Transverse colon (tissue), 4 donors: ENCODE measurements around the gene STAG1. TPM values are rescaled to one million over a fixed set of nuclear protein-coding genes. Genes with fewer than 3 reads are reported as not detected.

Experiments
- DNase-seq: peaks from one replicate; pipeline ENCODE4 v3.0.0-alpha.2; 2019
- H3K27ac ChIP-seq, 4 donors: fragments of 200-600 bp; sonication (generic); 2 replicates each; pipeline ENCODE4 v1.5.1; 2016 to 2018; ENCODE audit warnings: inconsistent platforms in 4 of 4
- H3K27me3 ChIP-seq: fragments of 200-600 bp; sonication (generic); 2 replicates; pipeline ENCODE4 v1.5.1; 2017; ENCODE audit warnings: inconsistent platforms
- H3K36me3 ChIP-seq, 4 donors: fragments of 200-600 bp; sonication (generic); 2 replicates each; pipeline ENCODE4 v1.5.1; 2017 to 2019; ENCODE audit warnings: inconsistent platforms in 4 of 4
- H3K4me1 ChIP-seq, 4 donors: fragments of 200-600 bp; sonication (generic); 2 replicates each; pipeline ENCODE4 v1.5.1; 2017 to 2020; ENCODE audit warnings: inconsistent platforms in 4 of 4
- H3K4me3 ChIP-seq, 4 donors: fragments of 200-600 bp; sonication (generic); 1 replicate in 1 of 4; 2 replicates in 3 of 4; pipeline versions ENCODE4 v1.5.1 to v1.6.1; 2017 to 2019; ENCODE audit warnings: inconsistent platforms in 4 of 4
- H3K9me3 ChIP-seq, 2 donors: fragments of 200-600 bp; sonication (generic); 2 replicates each; pipeline ENCODE4 v1.5.1; 2017 to 2019; ENCODE audit warnings: inconsistent platforms in 2 of 2
- CTCF ChIP-seq, 5 experiments: fragments of 200-600 bp in 3 of 5; fragments of 450-650 bp in 2 of 5; sonication (generic) in 3 of 5; IDR thresholded peaks; 1 replicate in 2 of 5; 2 replicates in 3 of 5; pipeline ENCODE4 v1.5.1; 2016 to 2017; ENCODE audit warnings: antibody characterized with exemption in 5 of 5, inconsistent platforms in 3 of 5, mild to moderate bottlenecking in 2 of 5, moderate library complexity in 1 of 5
- EP300 ChIP-seq: sonication (generic); formaldehyde crosslinking; IDR thresholded peaks from one replicate; pipeline ENCODE4 v1.6.1; 2017; ENCODE audit warnings: antibody characterized with exemption, low read depth
- POLR2A ChIP-seq: fragments of 450-650 bp; IDR thresholded peaks from one replicate; pipeline ENCODE4 v1.6.1; 2016; ENCODE audit warnings: antibody characterized with exemption, mild to moderate bottlenecking, moderate library complexity
- POLR2AphosphoS5 ChIP-seq, 3 donors: sonication (generic); formaldehyde crosslinking; IDR thresholded peaks; one replicate each; pipeline ENCODE4 v1.6.1; 2016; ENCODE audit warnings: antibody characterized with exemption in 3 of 3
- WGBS, 2 donors: methylation state at CpG; one replicate each; pipeline ENCODE4 v1.1.5; 2018; ENCODE audit warnings: low coverage in 1 of 2; 5-methylcytosine and 5-hydroxymethylcytosine counted together
- in situ Hi-C, 4 donors: fragments of 200-750 bp; cut with MboI; loops; one replicate each; pipeline versions ENCODE4 v1.15.0 to v1.15.1; 2017; ENCODE audit warnings: low sequenced_read_pairs in 3 of 4, low pct_ligation_motif_present in 1 of 4, low pct_unique_long_range_greater_than_20kb in 1 of 4
- intact Hi-C: fragments of 100-400 bp; cut with DNase I; formaldehyde crosslinking; loops from one replicate; pipeline ENCODE4 v1.15.1; 2023; ENCODE audit warnings: low total_unique reads
- total RNA-seq, 4 donors: library from RNA; depleted of rRNA; stranded (reverse); fragments of >200 nt; gene quantifications; one replicate each; pipeline ENCODE4 v1.1.0, GENCODE V29; 2016

STAG1 gene
- total RNA-seq, 4 donors from 2014 or later = 14.5 to 57.2 (median 42.2) TPM

- no peaks in the 10 kb centered on the region for H3K9me3 ChIP-seq
- 92 to 93% methylated on average over 5 of the region's 5 CpGs for WGBS, 2 donors
- H3K36me3 ChIP-seq = peaks cover 0 to 5% (median 0%) of the 10 kb centered on the region in 4 donors
- intact Hi-C loops (no loop called here), in situ Hi-C loops (no loop called here)
- DNase-seq = no peak
- H3K27ac ChIP-seq = no peak overlapping the region
- no peak overlapping the region for H3K4me3 ChIP-seq
- H3K27me3 ChIP-seq = no peaks in the 10 kb centered on the region
- TF ChIP-seq POLR2AphosphoS5 (IDR thresholded peaks at IDR 0.05) (no peak), POLR2A (no peak), EP300 (no peak), CTCF (IDR thresholded peaks at IDR 0.05) (no peak)
- H3K4me1 ChIP-seq = no peaks in the 10 kb centered on the region
Observed at GRCh38 chr3:136311968-136312367, 440.2 kb downstream of the STAG1 start.

GRCh38 chr3:136311261-136311660 lies 440.9 kb downstream of the STAG1 start:
- no peak overlapping the region for H3K4me3 ChIP-seq
- TF ChIP-seq EP300 (no peak), CTCF (IDR thresholded peaks at IDR 0.05) (no peak), POLR2AphosphoS5 (IDR thresholded peaks at IDR 0.05) (no peak), POLR2A (no peak)
- peaks cover 0 to 5% (median 0%) of the 10 kb centered on the region in 4 donors for H3K36me3 ChIP-seq
- in situ Hi-C loops (no loop called here), intact Hi-C loops (no loop called here)
- H3K4me1 ChIP-seq = no peaks in the 10 kb centered on the region
- no peaks in the 10 kb centered on the region for H3K27me3 ChIP-seq
- 95% methylated on average over 2 of the region's 2 CpGs; no CpG with 5 or more reads in 1 of the 2 donors for WGBS, 2 donors
- DNase-seq = no peak
- no peaks in the 10 kb centered on the region for H3K9me3 ChIP-seq
- no peak overlapping the region for H3K27ac ChIP-seq

- no peaks in the 10 kb centered on the region for H3K9me3 ChIP-seq
- intact Hi-C loops (no loop called here), in situ Hi-C loops (no loop called here)
- H3K27ac ChIP-seq = no peak overlapping the region
- TF ChIP-seq CTCF (IDR thresholded peaks at IDR 0.05) (no peak), POLR2AphosphoS5 (IDR thresholded peaks at IDR 0.05) (no peak), EP300 (no peak), POLR2A (no peak)
- 82% methylated on average over 1 of the region's 1 CpG; no CpG with 5 or more reads in 1 of the 2 donors for WGBS, 2 donors
- DNase-seq = no peak
- H3K4me1 ChIP-seq = no peaks in the 10 kb centered on the region
- no peak overlapping the region for H3K4me3 ChIP-seq
- H3K36me3 ChIP-seq = peaks cover 0 to 5% (median 0%) of the 10 kb centered on the region in 4 donors
- H3K27me3 ChIP-seq = no peaks in the 10 kb centered on the region
Observed at GRCh38 chr3:136305879-136306278, 446.3 kb downstream of the STAG1 start.

- no peaks in the 10 kb centered on the region for H3K4me1 ChIP-seq
- H3K27ac ChIP-seq = no peak overlapping the region
- TF ChIP-seq POLR2AphosphoS5 (IDR thresholded peaks at IDR 0.05) (no peak), POLR2A (no peak), EP300 (no peak), CTCF (IDR thresholded peaks at IDR 0.05) (no peak)
- no peaks in the 10 kb centered on the region for H3K27me3 ChIP-seq
- WGBS, 2 donors = 94% methylated on average over 2 of the region's 2 CpGs; no CpG with 5 or more reads in 1 of the 2 donors
- DNase-seq = no peak
- in situ Hi-C loops (no loop called here), intact Hi-C loops (no loop called here)
- H3K9me3 ChIP-seq = no peaks in the 10 kb centered on the region
- H3K36me3 ChIP-seq = peaks cover 0 to 13% (median 0%) of the 10 kb centered on the region in 4 donors
- no peak overlapping the region for H3K4me3 ChIP-seq
Observed at GRCh38 chr3:136300444-136300843, 451.7 kb downstream of the STAG1 start.
